ENCODE data around the gene NFIX.

Gene NFIX

GRCh38 chr19:13095934-13096927, 101.0 kb downstream of the NFIX start:
- DNase-seq, result no peak

- no peak for DNase-seq
These were observed 101.8 kb downstream of the NFIX start for GRCh38 chr19:13097033-13097462.

- no peak for DNase-seq
These were observed 102.4 kb downstream of the NFIX start for GRCh38 chr19:13097463-13098258.

DNA sequence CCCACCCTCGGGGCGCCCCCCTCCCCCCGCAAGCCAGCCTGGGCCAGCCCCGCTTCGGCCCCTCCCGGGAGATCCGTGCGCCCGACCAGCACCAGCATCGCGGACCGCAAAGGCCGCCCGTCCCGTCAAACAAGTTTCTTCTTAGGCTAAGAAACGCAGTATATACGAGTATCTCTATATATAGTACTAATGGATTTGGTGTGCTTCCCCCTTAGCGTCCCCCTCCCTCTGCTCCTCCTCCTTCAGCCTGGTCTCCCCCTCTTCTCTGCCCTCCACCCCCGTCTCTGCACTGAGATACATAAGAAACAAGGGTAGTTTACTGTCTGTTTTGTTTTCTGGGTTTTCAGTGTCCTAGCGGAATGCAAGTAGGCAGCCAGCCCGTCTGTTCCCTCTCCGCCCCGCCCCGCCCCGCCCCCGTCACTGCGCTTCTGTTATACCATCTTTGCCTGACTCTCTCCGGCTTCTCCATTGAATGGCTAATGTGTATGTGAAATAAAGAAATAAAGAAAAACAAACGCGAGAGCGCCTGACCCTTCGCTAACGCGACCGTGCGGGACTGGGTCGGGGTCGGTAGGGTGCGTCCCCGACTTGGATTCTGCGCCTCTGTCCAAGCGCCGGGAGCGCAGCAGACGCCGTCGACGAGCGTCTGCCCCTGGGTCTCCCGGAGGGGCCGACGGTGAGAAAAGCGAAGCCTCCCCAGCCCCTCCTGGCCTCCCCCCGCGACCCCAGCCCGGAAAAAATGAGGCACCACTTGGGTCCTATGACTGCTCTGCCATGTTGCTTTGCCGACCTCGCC, 103.2 kb downstream of the NFIX start:
- no peak for DNase-seq

GRCh38 chr19:13099073-13099999, 104.1 kb downstream of the NFIX start:
- DNase-seq, result no peak

DNA sequence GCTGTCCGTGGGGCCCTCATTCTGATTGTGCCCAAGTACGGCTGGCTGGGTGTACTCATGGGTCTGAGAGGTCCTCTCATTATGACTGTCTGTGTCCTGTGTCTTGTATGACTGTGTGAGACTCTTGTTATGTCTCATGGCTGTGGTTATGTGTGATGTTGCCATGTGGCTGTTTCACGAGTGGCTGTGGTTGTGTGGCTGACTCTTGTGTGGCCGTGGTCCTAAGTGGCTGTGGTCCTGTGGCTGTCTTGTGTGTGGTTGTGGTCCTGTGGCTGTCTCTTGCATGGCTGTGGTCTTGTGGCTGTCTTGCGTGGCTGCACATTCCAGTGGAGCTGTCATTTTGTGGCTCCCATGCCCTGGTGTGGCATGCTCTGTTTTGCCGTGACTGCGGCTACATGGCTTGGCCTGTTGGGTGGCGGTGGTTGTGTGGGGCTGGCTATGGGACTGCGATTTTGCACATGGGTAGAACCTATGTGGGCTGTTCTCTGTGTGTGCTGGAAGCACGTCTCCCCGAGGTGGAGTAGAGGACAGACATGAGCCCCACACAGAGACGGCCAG, 104.8 kb downstream of the NFIX start:
- DNase-seq, result no peak

DNA sequence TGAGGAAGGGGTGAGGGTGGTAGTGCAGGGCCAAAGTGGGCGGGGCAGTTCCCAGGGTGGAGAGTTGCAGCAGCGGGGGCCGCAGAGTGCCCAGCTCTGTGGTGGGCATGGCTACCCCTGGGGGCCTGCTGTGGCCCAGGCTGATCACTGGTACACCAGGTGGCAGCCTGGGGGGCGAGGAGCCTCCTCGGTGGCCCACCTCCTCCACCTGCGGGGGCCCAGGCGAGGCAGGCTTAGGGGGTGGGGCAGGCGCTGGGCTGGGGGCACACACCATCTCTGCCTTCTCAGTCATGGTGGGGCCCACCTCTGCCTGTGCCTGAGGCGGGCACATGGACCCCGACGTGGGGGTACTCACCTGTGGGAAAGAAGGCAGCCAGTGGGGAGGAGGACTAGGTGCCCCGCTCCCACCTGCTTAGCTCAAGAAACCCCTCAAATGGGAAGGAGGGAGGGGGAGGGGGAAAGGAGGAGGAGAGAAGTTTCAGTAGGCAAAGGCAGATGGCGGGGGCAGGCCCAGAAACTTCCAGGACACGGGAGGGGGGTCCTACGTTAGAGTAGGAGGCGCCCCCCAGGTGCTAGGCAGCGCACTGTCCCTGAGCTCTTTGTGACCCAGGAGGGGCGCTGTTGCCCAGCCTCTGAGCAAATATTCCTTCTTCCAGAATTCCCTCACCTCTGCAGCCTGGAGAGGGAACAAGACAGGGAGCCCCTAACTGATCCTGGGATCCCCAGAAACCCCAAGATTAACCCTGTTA, 105.7 kb downstream of the NFIX start:
- DNase-seq, result no peak

- DNase-seq, result no peak
These were observed 106.5 kb downstream of the NFIX start for GRCh38 chr19:13101590-13102415.

DNA sequence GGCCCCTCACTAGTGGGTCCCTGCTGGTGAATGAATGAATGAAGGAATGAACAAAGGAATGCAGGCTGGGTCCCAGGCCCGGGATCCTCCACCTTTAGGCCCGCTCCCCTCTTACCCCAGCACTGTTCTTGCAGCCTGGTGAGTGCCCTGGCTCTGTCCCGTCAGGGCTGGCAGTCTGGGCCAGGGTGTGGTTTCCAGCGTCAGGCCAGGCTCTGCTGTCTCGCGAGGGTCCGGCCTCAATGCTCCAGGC, 107.1 kb downstream of the NFIX start:
- no peak for DNase-seq

- no peak for DNase-seq
These were observed 107.6 kb downstream of the NFIX start, which contains the start of gene LYL1 for GRCh38 chr19:13102666-13103580. Gene LYL1 (minus strand): TSS chr19:13102858. CDS start chr19:13101171, 1,687 bp downstream.

GRCh38 chr19:13103581-13104359, 108.5 kb downstream of the NFIX start:
- no peak for DNase-seq

- DNase-seq, result no peak
These were observed 109.1 kb downstream of the NFIX start for GRCh38 chr19:13104360-13104847.

DNA sequence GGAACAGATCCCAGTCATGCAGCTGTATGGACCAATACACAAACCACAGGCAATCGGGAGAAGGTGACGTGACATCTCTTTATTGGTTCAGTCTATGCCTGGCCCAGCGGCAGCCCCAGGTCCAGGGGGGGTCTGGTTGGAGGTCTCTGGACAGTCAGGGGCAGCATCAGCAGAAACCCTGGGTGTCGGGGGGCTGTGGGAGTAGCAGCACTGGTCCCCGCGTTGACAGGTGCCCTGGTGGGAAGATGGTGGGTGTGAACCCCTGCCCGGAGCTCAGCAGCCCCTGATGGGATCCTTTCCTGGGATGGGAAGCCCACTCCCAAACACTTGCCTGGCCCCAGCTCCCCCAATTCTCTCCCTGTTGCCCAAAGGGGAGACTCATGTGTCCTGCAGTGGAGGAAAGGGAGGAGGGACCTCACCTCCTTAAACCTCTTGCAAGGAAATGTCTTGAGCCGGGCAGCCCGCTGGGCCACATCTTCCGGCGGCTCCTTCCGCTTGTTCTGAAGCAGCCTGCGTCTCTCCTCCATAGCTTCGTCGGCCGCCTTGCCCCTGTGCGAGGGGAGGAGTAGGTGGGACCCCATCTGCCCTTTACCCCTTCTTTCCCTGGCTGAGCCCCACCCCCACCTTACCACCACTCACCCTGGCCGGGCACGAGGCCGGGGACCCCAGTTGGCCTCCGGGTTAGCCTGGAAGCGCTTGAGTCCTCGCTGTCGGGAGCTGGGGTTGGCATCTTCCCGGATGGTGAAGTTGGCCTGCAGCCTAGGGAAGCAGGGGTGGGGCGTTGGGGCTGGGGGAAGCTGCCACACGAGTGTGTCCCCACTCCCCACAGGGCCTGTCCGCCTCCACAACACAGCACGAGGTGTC, 109.8 kb downstream of the NFIX start:
- DNase-seq, result no peak

DNA sequence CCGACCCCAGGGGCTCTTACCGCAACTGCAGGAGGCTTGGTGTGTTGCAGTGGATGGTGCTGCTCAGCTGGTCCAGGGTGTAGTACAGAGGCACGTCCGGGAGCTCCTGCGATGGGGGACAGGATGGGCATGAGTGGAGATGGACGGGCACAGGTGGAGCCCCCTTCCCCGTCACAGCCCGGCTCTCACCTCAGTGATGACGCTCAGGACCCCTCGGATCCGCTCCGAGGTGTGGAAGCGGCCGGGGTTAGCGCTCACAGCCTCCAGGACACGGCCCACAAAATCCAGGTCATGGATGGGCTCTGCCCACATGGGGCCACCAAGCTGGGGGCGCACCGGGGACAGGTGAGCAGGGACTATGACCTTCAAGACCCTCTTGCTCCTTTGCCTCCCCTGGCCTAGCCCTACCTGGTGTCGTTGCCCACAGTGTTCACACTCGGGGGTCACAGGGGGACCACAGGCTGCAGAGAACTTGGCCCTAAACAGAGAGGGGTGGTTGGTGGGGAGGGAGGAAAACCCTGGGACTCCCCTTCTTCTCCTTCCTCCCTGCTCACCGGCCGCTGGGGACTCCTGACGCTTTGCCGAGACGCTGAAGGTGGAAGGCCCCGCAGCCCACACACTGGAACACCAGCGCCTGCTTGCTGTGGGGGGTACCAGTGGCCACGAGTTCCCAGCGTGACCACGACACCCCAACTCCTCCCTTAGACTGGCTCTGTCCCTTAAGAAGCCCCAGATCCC, 114.3 kb downstream of the NFIX start:
- DNase-seq, result no peak

DNA sequence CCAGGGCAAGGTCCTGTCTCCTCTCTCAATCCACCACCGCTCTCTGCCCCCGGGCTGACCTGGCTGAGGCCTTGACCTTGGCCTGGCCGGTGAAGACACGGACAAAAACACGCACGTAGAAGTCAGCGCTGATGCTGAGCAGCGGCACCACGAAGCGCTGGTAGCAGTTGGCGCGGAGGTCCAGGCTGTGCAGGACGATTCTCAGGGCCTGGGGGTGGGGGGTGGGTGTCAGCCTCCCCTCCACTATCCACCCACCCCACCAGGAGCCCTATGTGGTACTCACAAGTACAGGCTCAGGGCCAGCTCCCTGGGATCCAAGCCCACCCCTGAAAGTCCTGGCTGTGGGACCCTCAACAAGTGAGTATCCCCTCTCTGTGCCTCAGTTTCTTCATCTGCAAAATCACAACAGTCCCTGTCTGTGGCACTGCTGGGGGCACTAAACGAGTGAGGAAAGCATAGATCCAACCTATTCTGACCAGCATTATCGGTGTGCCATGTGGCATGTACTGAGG, 114.9 kb downstream of the NFIX start:
- DNase-seq, result no peak

DNA sequence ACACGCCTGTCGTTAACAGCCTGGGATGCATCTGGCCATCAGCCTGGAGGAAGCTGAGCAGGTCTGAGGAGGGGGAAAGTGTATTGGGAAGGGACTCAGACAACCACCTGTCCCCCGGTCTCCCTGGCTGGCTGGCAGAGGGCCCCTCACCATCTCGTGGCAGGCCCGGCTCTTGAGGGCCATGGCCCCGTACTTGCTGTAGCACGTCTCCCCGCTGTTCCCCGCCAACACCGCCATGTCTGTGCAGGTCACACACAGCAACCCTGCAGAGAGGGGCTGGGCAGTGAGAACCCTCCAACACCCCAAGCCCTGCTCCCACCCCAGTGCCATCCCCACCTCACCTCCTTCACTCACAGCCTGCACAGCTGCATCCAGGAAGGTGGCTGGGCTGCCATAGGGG, 117.3 kb downstream of the NFIX start:
- no peak for DNase-seq

Data from NCI-H2081 treated with DMSO at 0.1 percent for 48 hours (cell line).